Smooth muscle cell (in vitro differentiated cells): Measurements from ENCODE around the gene MT1H. TPM values are rescaled to one million over a fixed set of nuclear protein-coding genes. Genes with fewer than 3 reads are reported as not detected.

Experiments used
- DNase-seq: peaks from one replicate; lab custom pipeline; 2025; ENCODE audit not compliant: unreplicated experiment; lab: John Stamatoyannopoulos, UW
- H2AFZ ChIP-seq: fragments of 200-600 bp; sonication (generic); 2 replicates; pipeline ENCODE4 v1.6.0; 2016; ENCODE audit warnings: antibody characterized with exemption, low read depth, mild to moderate bottlenecking
- H3F3A ChIP-seq: fragments of 200-600 bp; sonication (generic); 2 replicates; pipeline ENCODE4 v1.6.0; 2017; ENCODE audit warnings: antibody characterized with exemption, low read depth
- H3K27ac ChIP-seq: fragments of 200-600 bp; sonication (generic); 2 replicates; pipeline ENCODE4 v1.5.1; 2016; ENCODE audit warnings: low read depth, mild to moderate bottlenecking
- H3K27me3 ChIP-seq: fragments of 200-600 bp; sonication (generic); 2 replicates; pipeline ENCODE4 v1.6.1; 2016; ENCODE audit warnings: low read depth, mild to moderate bottlenecking
- H3K36me3 ChIP-seq: fragments of 200-600 bp; sonication (generic); 2 replicates; pipeline ENCODE4 v1.5.1; 2016; ENCODE audit warnings: low read depth
- H3K4me1 ChIP-seq: fragments of 200-600 bp; sonication (generic); 2 replicates; pipeline ENCODE4 v1.5.1; 2016; ENCODE audit warnings: low read depth
- H3K4me2 ChIP-seq: fragments of 200-600 bp; sonication (generic); 2 replicates; pipeline ENCODE4 v1.6.0; 2016; ENCODE audit warnings: mild to moderate bottlenecking
- H3K4me3 ChIP-seq: fragments of 200-600 bp; sonication (generic); 2 replicates; pipeline ENCODE4 v1.5.1; 2016; ENCODE audit warnings: mild to moderate bottlenecking
- H3K79me2 ChIP-seq: fragments of 200-600 bp; sonication (generic); 2 replicates; pipeline ENCODE4 v1.6.0; 2016; ENCODE audit warnings: low read depth, mild to moderate bottlenecking
- H3K9ac ChIP-seq: fragments of 200-600 bp; sonication (generic); 2 replicates; pipeline ENCODE4 v1.6.0; 2016; ENCODE audit warnings: low read depth
- H3K9me3 ChIP-seq: fragments of 200-600 bp; sonication (generic); replicated peaks from 2 replicates; pipeline ENCODE4 v1.5.1; 2016; ENCODE audit warnings: low read depth
- H4K20me1 ChIP-seq: fragments of 200-600 bp; sonication (generic); 2 replicates; pipeline ENCODE4 v1.6.0; 2016; ENCODE audit warnings: low read depth
- WGBS: methylation state at CpG from one replicate; pipeline ENCODE4 v1.1.7; 2016; ENCODE audit warnings: low lambda C conversion rate; 5-methylcytosine and 5-hydroxymethylcytosine counted together
- polyA plus RNA-seq: library from polyadenylated mRNA; unstranded; fragments of >200 nt; fragmentation: Nextera tagmentation; extraction: Ambion mirVana; gene quantifications from 2 replicates; pipeline ENCODE4 v1.2.1, GENCODE V29; 2016
- total RNA-seq: library from RNA; depleted of rRNA; stranded (reverse); fragments of >200 nt; gene quantifications from 2 replicates; pipeline ENCODE4 v1.2.3, GENCODE V29; 2014
- TF ChIP-seq, protein P1 (sequence below): fragments of 200-600 bp; sonication (generic); IDR thresholded peaks from 2 replicates; pipeline ENCODE4 v1.5.1; 2017; ENCODE audit warnings: borderline replicate concordance, mild to moderate bottlenecking, antibody characterized with exemption; ENCODE audit not compliant: insufficient read depth, poor library complexity, severe bottlenecking

The MT1H gene
- total and polyA plus RNA-seq, 2 experiments from 2014 or later, result not detected

GRCh38 chr16:56684926-56685590, 15.4 kb downstream of the MT1H start:
- TF ChIP-seq, protein P1, sequence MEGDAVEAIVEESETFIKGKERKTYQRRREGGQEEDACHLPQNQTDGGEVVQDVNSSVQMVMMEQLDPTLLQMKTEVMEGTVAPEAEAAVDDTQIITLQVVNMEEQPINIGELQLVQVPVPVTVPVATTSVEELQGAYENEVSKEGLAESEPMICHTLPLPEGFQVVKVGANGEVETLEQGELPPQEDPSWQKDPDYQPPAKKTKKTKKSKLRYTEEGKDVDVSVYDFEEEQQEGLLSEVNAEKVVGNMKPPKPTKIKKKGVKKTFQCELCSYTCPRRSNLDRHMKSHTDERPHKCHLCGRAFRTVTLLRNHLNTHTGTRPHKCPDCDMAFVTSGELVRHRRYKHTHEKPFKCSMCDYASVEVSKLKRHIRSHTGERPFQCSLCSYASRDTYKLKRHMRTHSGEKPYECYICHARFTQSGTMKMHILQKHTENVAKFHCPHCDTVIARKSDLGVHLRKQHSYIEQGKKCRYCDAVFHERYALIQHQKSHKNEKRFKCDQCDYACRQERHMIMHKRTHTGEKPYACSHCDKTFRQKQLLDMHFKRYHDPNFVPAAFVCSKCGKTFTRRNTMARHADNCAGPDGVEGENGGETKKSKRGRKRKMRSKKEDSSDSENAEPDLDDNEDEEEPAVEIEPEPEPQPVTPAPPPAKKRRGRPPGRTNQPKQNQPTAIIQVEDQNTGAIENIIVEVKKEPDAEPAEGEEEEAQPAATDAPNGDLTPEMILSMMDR, result no peak
- no peaks in the 10 kb centered on the region for H3K36me3 ChIP-seq
- no peaks in the 10 kb centered on the region for H4K20me1 ChIP-seq
- H3K4me3 ChIP-seq, result no peak overlapping the region
- H3K4me2 ChIP-seq, result no peak overlapping the region
- no peaks in the 10 kb centered on the region for H3F3A ChIP-seq
- H3K9me3 ChIP-seq, result no peaks in the 10 kb centered on the region
- H3K4me1 ChIP-seq, result no peaks in the 10 kb centered on the region
- H3K79me2 ChIP-seq, result no peaks in the 10 kb centered on the region
- no peak for DNase-seq
- no peak overlapping the region for H2AFZ ChIP-seq
- no peak overlapping the region for H3K27ac ChIP-seq
- WGBS, result 88% methylated on average over 4 of the region's 4 CpGs
- H3K9ac ChIP-seq, result no peak overlapping the region
- peaks cover 5% of the 10 kb centered on the region for H3K27me3 ChIP-seq

DNA sequence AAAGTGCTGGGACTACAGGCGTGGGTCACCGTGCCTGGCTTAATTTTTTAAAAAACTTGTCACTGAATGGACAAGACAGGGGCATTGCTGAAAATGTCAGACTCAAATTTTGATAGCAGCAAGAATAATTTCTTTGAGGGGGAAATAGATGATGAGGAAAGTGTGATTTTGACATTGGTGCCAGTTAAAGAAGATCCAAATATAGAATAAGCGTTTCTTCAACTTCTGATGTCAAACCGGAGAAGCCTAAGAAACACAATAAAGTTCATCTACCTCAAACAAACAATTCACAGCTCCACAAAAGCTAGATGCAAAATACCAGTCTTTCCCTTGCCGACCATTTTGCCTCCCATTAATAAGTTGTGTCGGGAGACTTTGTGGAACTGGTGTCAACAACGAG, 17.1 kb downstream of the MT1H start:
- Histone ChIP-seq H3K27me3 (peaks cover 5% of the 10 kb centered on the region), H3K9me3 (no peaks in the 10 kb centered on the region), H3K36me3 (no peaks in the 10 kb centered on the region), H3K4me1 (no peaks in the 10 kb centered on the region), H3K4me2 (no peak overlapping the region), H4K20me1 (no peaks in the 10 kb centered on the region), H3K79me2 (no peaks in the 10 kb centered on the region), H3F3A (no peaks in the 10 kb centered on the region), H3K4me3 (no peak overlapping the region), H3K9ac (no peak overlapping the region), H2AFZ (no peak overlapping the region), H3K27ac (no peak overlapping the region)
- TF ChIP-seq, protein P1, result no peak
- DNase-seq, result no peak
- 95% methylated on average over 7 of the region's 7 CpGs for WGBS

GRCh38 chr16:56688762-56689161, 19.1 kb downstream of the MT1H start:
- Histone ChIP-seq H4K20me1 (no peaks in the 10 kb centered on the region), H3K4me3 (no peak overlapping the region), H3K27me3 (no peaks in the 10 kb centered on the region), H3F3A (no peaks in the 10 kb centered on the region), H3K79me2 (no peaks in the 10 kb centered on the region), H2AFZ (no peak overlapping the region), H3K4me2 (no peak overlapping the region), H3K9me3 (no peaks in the 10 kb centered on the region), H3K4me1 (no peaks in the 10 kb centered on the region), H3K27ac (no peak overlapping the region), H3K36me3 (no peaks in the 10 kb centered on the region), H3K9ac (no peak overlapping the region)
- DNase-seq, result no peak
- WGBS, result 56% methylated on average over 1 of the region's 1 CpG
- TF ChIP-seq, protein P1, result no peak

DNA sequence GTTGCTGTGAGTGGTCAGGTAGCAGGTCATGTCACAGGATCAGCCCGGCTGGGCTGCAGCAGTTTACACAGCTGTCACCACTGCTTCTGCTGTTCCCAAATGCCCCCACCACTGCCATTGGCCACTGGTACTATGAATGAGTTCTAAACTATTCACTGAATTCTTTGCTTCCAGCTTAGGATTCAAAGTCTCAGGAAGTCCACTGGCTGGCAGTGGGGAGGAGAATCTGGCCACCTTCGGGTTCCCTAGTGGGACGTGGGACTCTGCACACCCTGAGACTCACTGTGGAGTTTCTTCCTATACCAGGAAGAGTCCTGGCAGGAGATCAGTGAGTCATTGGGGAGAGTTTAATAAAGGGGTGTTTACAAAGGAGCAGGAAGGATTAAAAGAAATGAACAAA, 19.6 kb downstream of the MT1H start:
- H3K4me2 ChIP-seq, result no peak overlapping the region
- H3K79me2 ChIP-seq, result no peaks in the 10 kb centered on the region
- no peaks in the 10 kb centered on the region for H4K20me1 ChIP-seq
- 82% methylated on average over 3 of the region's 3 CpGs for WGBS
- H3K27ac ChIP-seq, result no peak overlapping the region
- no peak overlapping the region for H3K9ac ChIP-seq
- no peaks in the 10 kb centered on the region for H3K27me3 ChIP-seq
- no peak overlapping the region for H3K4me3 ChIP-seq
- TF ChIP-seq, protein P1, result no peak
- no peaks in the 10 kb centered on the region for H3K4me1 ChIP-seq
- no peaks in the 10 kb centered on the region for H3K9me3 ChIP-seq
- no peak for DNase-seq
- no peaks in the 10 kb centered on the region for H3F3A ChIP-seq
- no peaks in the 10 kb centered on the region for H3K36me3 ChIP-seq
- no peak overlapping the region for H2AFZ ChIP-seq
